HG03520 (cell line): ENCODE data around the gene PRSS57.

Experiments
- ATAC-seq: cut with Tn5 transposase; IDR thresholded peaks from one replicate; pipeline ENCODE4 v1.9.1; 2021; ENCODE audit warnings: mild to moderate bottlenecking, moderate library complexity; ENCODE audit not compliant: unreplicated experiment

PRSS57 gene

GRCh38 chr19:653425-653824, 41.8 kb downstream of the PRSS57 start:
- ATAC-seq: no peak

GRCh38 chr19:652467-653389, 42.5 kb downstream of the PRSS57 start:
- ATAC-seq: no peak

GRCh38 chr19:651991-652390, 43.3 kb downstream of the PRSS57 start:
- no peak for ATAC-seq

GRCh38 chr19:651114-651818, 44.0 kb downstream of the PRSS57 start:
- ATAC-seq: no peak

- no peak for ATAC-seq
Observed at GRCh38 chr19:650121-650520, 45.1 kb downstream of the PRSS57 start.

GRCh38 chr19:648904-649801, 46.1 kb downstream of the PRSS57 start:
- no peak for ATAC-seq

- ATAC-seq: no peak
Observed at GRCh38 chr19:648305-648704, 46.9 kb downstream of the PRSS57 start.

- ATAC-seq: no peak
Observed at GRCh38 chr19:647566-648284, 47.5 kb downstream of the PRSS57 start.

- no peak for ATAC-seq
Observed at GRCh38 chr19:646779-647565, 48.3 kb downstream of the PRSS57 start.

- no peak for ATAC-seq
Observed at GRCh38 chr19:645912-646778, 49.1 kb downstream of the PRSS57 start.

- ATAC-seq: no peak
Observed at GRCh38 chr19:644789-645188, 50.5 kb downstream of the PRSS57 start.

GRCh38 chr19:644363-644762, 50.9 kb downstream of the PRSS57 start:
- no peak for ATAC-seq

GRCh38 chr19:643736-644135, 51.5 kb downstream of the PRSS57 start:
- no peak for ATAC-seq

GRCh38 chr19:642767-643727, 52.2 kb downstream of the PRSS57 start:
- ATAC-seq: no peak

GRCh38 chr19:641702-642101, 53.5 kb downstream of the PRSS57 start:
- ATAC-seq: no peak

GRCh38 chr19:640606-641189, 54.6 kb downstream of the PRSS57 start:
- ATAC-seq: no peak

GRCh38 chr19:640161-640558, 55.1 kb downstream of the PRSS57 start:
- ATAC-seq: no peak
